H1 (cell line): ENCODE data around the gene TMEM132A. TPM values are rescaled to one million over a fixed set of nuclear protein-coding genes. Genes with fewer than 3 reads are reported as not detected.

ENCODE experiments used
- CTCF ChIA-PET: fragments of 300-600 bp; sonication (Branson Sonifier 250); formaldehyde crosslinking; loops from one replicate; lab custom pipeline; 2021; ENCODE audit not compliant: partially characterized antibody; lab: Charles Lee
- POLR2A ChIA-PET: fragments of 300-600 bp; sonication (Branson Sonifier 250); formaldehyde crosslinking; loops from one replicate; lab custom pipeline; 2021; ENCODE audit warnings: inconsistent platforms; ENCODE audit not compliant: partially characterized antibody; lab: Charles Lee
- DNase-seq, 2 experiments: peaks; one replicate each; pipeline versions ENCODE4 v3.0.0 to v3.0.0-alpha.2; 2010 to 2022; ENCODE audit warnings: low spot score in 2 of 2, low read depth in 1 of 2, mixed read lengths in 1 of 2
- FAIRE-seq: peaks from 2 replicates; lab custom pipeline; 2011; peaks lifted over from hg19 to GRCh38; lab: Jason Lieb, UNC
- H2AFZ ChIP-seq: 2 replicates; pipeline ENCODE4 v1.8.1; 2012; ENCODE audit warnings: low read length, inconsistent platforms
- H2AK5ac ChIP-seq: 2 replicates; pipeline ENCODE4 v1.6.1; 2013; ENCODE audit warnings: low read depth, low read length
- H2BK120ac ChIP-seq: replicated peaks from 2 replicates; pipeline ENCODE3; 2013; ENCODE audit warnings: low read depth, low read length, inconsistent platforms
- H2BK12ac ChIP-seq: 2 replicates; pipeline ENCODE4 v1.6.1; 2013; ENCODE audit warnings: low read depth, low read length
- H2BK15ac ChIP-seq: 2 replicates; pipeline ENCODE4 v1.6.1; 2013; ENCODE audit warnings: low read length
- H2BK20ac ChIP-seq: 2 replicates; pipeline ENCODE4 v1.6.1; 2013; ENCODE audit warnings: low read length
- H2BK5ac ChIP-seq: 2 replicates; pipeline ENCODE4 v1.6.1; 2013; ENCODE audit warnings: low read depth, low read length
- H3K14ac ChIP-seq: 2 replicates; pipeline ENCODE4 v1.6.1; 2013; ENCODE audit warnings: inconsistent platforms; ENCODE audit not compliant: insufficient read length
- H3K18ac ChIP-seq: 2 replicates; pipeline ENCODE4 v1.6.1; 2013; ENCODE audit warnings: low read length; ENCODE audit errors: extremely low read depth
- H3K23ac ChIP-seq: 2 replicates; pipeline ENCODE4 v1.6.1; 2013; ENCODE audit warnings: inconsistent platforms; ENCODE audit not compliant: insufficient read length
- H3K23me2 ChIP-seq: 2 replicates; pipeline ENCODE4 v1.6.1; 2013; ENCODE audit warnings: low read depth, low read length
- H3K27ac ChIP-seq: 2 replicates; pipeline ENCODE4 v1.6.1; 2011; ENCODE audit warnings: low read depth, low read length, inconsistent platforms
- H3K27me3 ChIP-seq, 4 experiments: replicated peaks in 1 of 4; 1 replicate in 1 of 4; 2 replicates in 3 of 4; pipeline versions ENCODE4 v1.6.1 to v1.8.1; 2011 to 2013; ENCODE audit warnings: low read length in 3 of 4, mild to moderate bottlenecking in 3 of 4, inconsistent platforms in 2 of 4, mixed read lengths in 2 of 4, moderate library complexity in 1 of 4; ENCODE audit not compliant: control insufficient read depth in 3 of 4, insufficient read depth in 3 of 4; ENCODE audit errors: extremely low read depth in 1 of 4
- H3K36me3 ChIP-seq, 4 experiments: 2 replicates each; pipeline versions ENCODE4 v1.6.1 to v1.8.1; 2011 to 2013; ENCODE audit warnings: mild to moderate bottlenecking in 4 of 4, low read length in 3 of 4, moderate library complexity in 2 of 4, control low read depth in 1 of 4, inconsistent platforms in 1 of 4; ENCODE audit not compliant: insufficient read depth in 4 of 4, control insufficient read depth in 2 of 4
- H3K4ac ChIP-seq: replicated peaks from 2 replicates; pipeline ENCODE3; 2013; ENCODE audit warnings: low read length, low read depth, mixed read lengths, inconsistent platforms; ENCODE audit not compliant: insufficient read length
- H3K4me1 ChIP-seq, 4 experiments: replicated peaks in 1 of 4; 1 replicate in 1 of 4; 2 replicates in 3 of 4; pipeline versions ENCODE4 v1.6.1 to v1.8.1; 2011 to 2013; ENCODE audit warnings: low read length in 3 of 4, inconsistent platforms in 2 of 4, mixed read lengths in 1 of 4; ENCODE audit not compliant: insufficient read depth in 4 of 4, control insufficient read depth in 3 of 4
- H3K4me2 ChIP-seq, 2 experiments: 2 replicates each; pipeline versions ENCODE4 v1.6.1 to v1.8.1; 2011 to 2013; ENCODE audit warnings: low read depth in 2 of 2, low read length in 2 of 2, control low read depth in 1 of 2, inconsistent platforms in 1 of 2, mild to moderate bottlenecking in 1 of 2; ENCODE audit not compliant: insufficient read depth in 1 of 2
- H3K4me3 ChIP-seq, 4 experiments: fragments of 200-600, 300-600 bp in 1 of 4; sonication (generic), shearing (Covaris generic), sonication (Bioruptor Twin) in 1 of 4; 2 replicates each; pipeline versions ENCODE4 v1.5.1 to v1.8.1; 2011 to 2016; ENCODE audit warnings: low read length in 4 of 4, low read depth in 3 of 4, control low read depth in 2 of 4, inconsistent platforms in 2 of 4, mild to moderate bottlenecking in 2 of 4, mixed read lengths in 1 of 4, moderate library complexity in 1 of 4; ENCODE audit not compliant: insufficient read depth in 2 of 4; ENCODE audit errors: extremely low read depth in 1 of 4
- H3K56ac ChIP-seq: replicated peaks from 2 replicates; pipeline ENCODE3; 2013; ENCODE audit warnings: low read depth, mild to moderate bottlenecking, mixed read lengths, low read length, inconsistent platforms; ENCODE audit not compliant: insufficient read length
- H3K79me1 ChIP-seq: 2 replicates; pipeline ENCODE4 v1.6.1; 2013; ENCODE audit warnings: low read depth, low read length, control low read depth
- H3K79me2 ChIP-seq, 2 experiments: 2 replicates each; pipeline versions ENCODE4 v1.6.1 to v1.8.1; 2012 to 2013; ENCODE audit warnings: low read length in 2 of 2, mild to moderate bottlenecking in 2 of 2, inconsistent platforms in 1 of 2; ENCODE audit not compliant: insufficient read depth in 2 of 2, control insufficient read depth in 1 of 2
- H3K9ac ChIP-seq, 4 experiments: replicated peaks in 1 of 4; 1 replicate in 1 of 4; 2 replicates in 3 of 4; pipeline versions ENCODE4 v1.6.1 to v1.8.1; 2011 to 2013; ENCODE audit warnings: low read depth in 3 of 4, low read length in 3 of 4, control low read depth in 2 of 4, mild to moderate bottlenecking in 2 of 4, moderate library complexity in 2 of 4, inconsistent platforms in 1 of 4; ENCODE audit errors: extremely low read depth in 1 of 4
- H3K9me3 ChIP-seq, 2 experiments: 2 replicates each; pipeline versions ENCODE4 v1.6.1 to v1.8.1; 2012 to 2013; ENCODE audit warnings: mild to moderate bottlenecking in 2 of 2, moderate library complexity in 2 of 2, control low read depth in 1 of 2, inconsistent platforms in 1 of 2, low read depth in 1 of 2, low read length in 1 of 2, mixed read lengths in 1 of 2; ENCODE audit not compliant: insufficient read depth in 2 of 2
- H4K20me1 ChIP-seq, 2 experiments: replicated peaks in 1 of 2; 2 replicates each; pipeline versions ENCODE3 to v1.8.1; 2011 to 2013; ENCODE audit warnings: inconsistent platforms in 2 of 2, low read length in 2 of 2, mild to moderate bottlenecking in 1 of 2; ENCODE audit not compliant: insufficient read depth in 2 of 2, control insufficient read depth in 1 of 2
- H4K5ac ChIP-seq: 2 replicates; pipeline ENCODE4 v1.6.1; 2013; ENCODE audit warnings: low read length, low read depth, mixed read lengths, inconsistent platforms; ENCODE audit not compliant: insufficient read length
- H4K8ac ChIP-seq: 2 replicates; pipeline ENCODE4 v1.8.0; 2013; ENCODE audit warnings: mild to moderate bottlenecking, moderate library complexity, low read length, inconsistent platforms; ENCODE audit not compliant: insufficient read depth; ENCODE audit errors: extremely low read depth
- H4K91ac ChIP-seq: replicated peaks from 2 replicates; pipeline ENCODE3; 2013; ENCODE audit warnings: low read length, mixed read lengths, inconsistent platforms; ENCODE audit not compliant: insufficient read length
- BCL11A ChIP-seq, 2 experiments: IDR thresholded peaks; one replicate each; pipeline ENCODE4 v1.6.1; 2011; ENCODE audit warnings: low read depth in 2 of 2, low read length in 2 of 2, mild to moderate bottlenecking in 2 of 2
- CBX8 ChIP-seq: fragments of 300-800, 300-1000 bp; sonication (generic); IDR thresholded peaks from 2 replicates; pipeline ENCODE4 v1.7.1; 2016; ENCODE audit warnings: low read depth, low read length, borderline replicate concordance
- CREB1 ChIP-seq: IDR thresholded peaks from 2 replicates; pipeline ENCODE4 v1.6.1; 2012; ENCODE audit warnings: inconsistent platforms
- CTBP2 ChIP-seq: IDR thresholded peaks from 2 replicates; pipeline ENCODE4 v1.7.0; 2011; ENCODE audit warnings: borderline replicate concordance, mild to moderate bottlenecking, moderate library complexity, mixed read lengths, low read length; ENCODE audit not compliant: insufficient read depth, insufficient read length
- EZH2 ChIP-seq: fragments of 200-600 bp; sonication (generic); IDR thresholded peaks from 2 replicates; pipeline ENCODE4 v1.7.1; 2012; ENCODE audit warnings: low read depth, mild to moderate bottlenecking, moderate library complexity, low read length, inconsistent platforms; ENCODE audit not compliant: severe bottlenecking
- JUN ChIP-seq: IDR thresholded peaks from 2 replicates; pipeline ENCODE4 v1.6.1; 2011; ENCODE audit warnings: low read depth, mild to moderate bottlenecking, improper control_type of control experiment, low read length
- KDM4A ChIP-seq: IDR thresholded peaks from one replicate; pipeline ENCODE4 v1.7.1; 2012; ENCODE audit warnings: low read depth, mild to moderate bottlenecking, moderate library complexity, low read length, inconsistent platforms; ENCODE audit not compliant: severe bottlenecking
- NRF1 ChIP-seq: IDR thresholded peaks from 2 replicates; pipeline ENCODE4 v1.6.1; 2011; ENCODE audit warnings: mild to moderate bottlenecking, low read depth, low read length, improper control_type of control experiment
- RFX5 ChIP-seq: IDR thresholded peaks from 2 replicates; pipeline ENCODE4 v1.6.1; 2011; ENCODE audit warnings: low read depth, low read length, improper control_type of control experiment, borderline replicate concordance
- SIN3A ChIP-seq, 2 experiments: IDR thresholded peaks in 1 of 2; conservative IDR thresholded peaks in 1 of 2; 2 replicates each; pipeline ENCODE4 v1.6.1; 2011 to 2012; ENCODE audit warnings: low read length in 2 of 2, improper control_type of control experiment in 1 of 2, low read depth in 1 of 2, mild to moderate bottlenecking in 1 of 2
- SIX5 ChIP-seq: IDR thresholded peaks from 2 replicates; pipeline ENCODE4 v1.6.1; 2011; ENCODE audit warnings: mild to moderate bottlenecking, low read depth, low read length
- WGBS, 2 experiments: shearing (Covaris generic) in 1 of 2; methylation state at CpG; one replicate each; pipeline versions ENCODE4 v1.1.6 to v1.1.7; 2013 to 2015; ENCODE audit warnings: low lambda C conversion rate in 2 of 2, mixed read lengths in 2 of 2, inconsistent platforms in 1 of 2, low coverage in 1 of 2, missing lambda C conversion rate in 1 of 2; ENCODE audit not compliant: insufficient replicate concordance in 2 of 2, insufficient coverage in 1 of 2, insufficient read length in 1 of 2; ENCODE audit errors: extremely low coverage in 1 of 2, missing lambda C conversion rate in 1 of 2; 5-methylcytosine and 5-hydroxymethylcytosine counted together
- polyA plus RNA-seq, 7 experiments: library from polyadenylated mRNA; depleted of rRNA in 3 of 7; stranded (reverse) in 5 of 7; unstranded in 2 of 7; fragments of >200 nt in 5 of 7; fragments of 200-250 nt in 2 of 7; gene quantifications; 1 replicate in 5 of 7; 2 replicates in 1 of 7; 4 replicates in 1 of 7; pipeline versions ENCODE4 v1.2.1 to v1.2.3, GENCODE V29; 2011 to 2013; ENCODE audit warnings: missing spikeins in 2 of 7, mixed read lengths in 2 of 7
- total RNA-seq: library from RNA; stranded (reverse); fragmentation: NEBNext Ultra II Directional; extraction: Animal tissue kit (Norgen Biotek cat#: 25700); gene quantifications from 2 replicates; pipeline ENCODE4 v1.2.1, GENCODE V29; 2021
- TF ChIP-seq, protein P1 (sequence below): IDR thresholded peaks from 2 replicates; pipeline ENCODE4 v1.6.1; 2012; ENCODE audit warnings: inconsistent platforms
- TF ChIP-seq, protein P2 (sequence below): IDR thresholded peaks from 2 replicates; pipeline ENCODE4 v1.6.1; 2011; ENCODE audit warnings: low read length, improper control_type of control experiment

Gene TMEM132A
- total and polyA plus RNA-seq, 2 of the 8 experiments (the other 6 are each of a cell fraction or from before 2014, with no cell fraction given): 46.6 to 97.9 TPM

DNA sequence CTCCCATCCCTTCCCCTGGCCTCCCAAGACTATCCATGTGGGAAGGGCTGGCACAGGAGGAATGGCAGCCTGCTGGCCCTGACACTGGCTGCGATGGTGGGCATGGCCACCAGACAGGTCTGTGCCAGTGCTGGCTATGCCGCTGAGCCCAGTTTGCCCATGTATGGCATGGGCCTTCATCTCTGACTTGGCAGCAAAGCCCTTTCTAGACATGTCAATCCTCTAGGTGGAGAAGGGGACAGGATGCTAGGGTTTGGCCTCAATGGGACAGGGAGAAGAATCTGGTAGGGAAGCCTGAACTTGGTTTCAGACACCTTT, 48.1 kb upstream of the TMEM132A start:
- Histone ChIP-seq H3K23me2 (no peaks in the 10 kb centered on the region), H2BK120ac (no peak overlapping the region), H3K4ac (no peak overlapping the region), H2BK15ac (no peak overlapping the region), H3K36me3 (peaks cover 0 to 5% (median 0%) of the 10 kb centered on the region in 4 experiments; a peak in 2 of 8 replicates), H3K79me2 (no peaks in the 10 kb centered on the region), H2AFZ (no peak overlapping the region), H3K9me3 (no peaks in the 10 kb centered on the region), H2BK20ac (no peak overlapping the region), H4K5ac (no peak overlapping the region), H3K18ac (no peak overlapping the region), H3K4me3 (no peak overlapping the region), H3K23ac (no peak overlapping the region), H2BK12ac (no peak overlapping the region), H4K8ac (no peak overlapping the region), H2AK5ac (no peak overlapping the region), H3K14ac (no peak overlapping the region), H3K4me2 (no peak overlapping the region), H4K20me1 (no peaks in the 10 kb centered on the region), H3K27ac (no peak overlapping the region), H3K4me1 (peaks cover 0 to 4% (median 0%) of the 10 kb centered on the region in 4 experiments; a peak in 4 of 7 replicates), H3K79me1 (no peaks in the 10 kb centered on the region), H4K91ac (no peak overlapping the region), H3K56ac (no peak overlapping the region), H2BK5ac (no peak overlapping the region), H3K27me3 (no peaks in the 10 kb centered on the region), H3K9ac (no peak overlapping the region)
- POLR2A ChIA-PET: interaction anchor here (1.3 kb wide), 1 partner anchor 14 kb away, joined by 4 read pairs; no protein-coding TSS in a partner anchor
- FAIRE-seq: no peak
- WGBS, 2 experiments: 97% methylated on average over 2 of the region's 2 CpGs; no CpG with 5 or more reads in 1 of the 2 experiments
- DNase-seq: no peak
- CTCF ChIA-PET: interaction anchor here (1.2 to 9.5 kb wide), 5 partner anchors 12 to 101 kb away, joined by 4 to 52 read pairs (median 13); no protein-coding TSS in a partner anchor
- TF ChIP-seq, protein P1, sequence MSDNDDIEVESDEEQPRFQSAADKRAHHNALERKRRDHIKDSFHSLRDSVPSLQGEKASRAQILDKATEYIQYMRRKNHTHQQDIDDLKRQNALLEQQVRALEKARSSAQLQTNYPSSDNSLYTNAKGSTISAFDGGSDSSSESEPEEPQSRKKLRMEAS: no peak
- no peak for TF ChIP-seq KDM4A
- no peak for TF ChIP-seq JUN
- no peak for TF ChIP-seq RFX5
- no peak for TF ChIP-seq CTBP2
- TF ChIP-seq BCL11A (IDR thresholded peaks at IDR 0.05; ENCODE audit: low read depth in 2 of 2, low read length in 2 of 2): no peak
- TF ChIP-seq EZH2: no peak
- no peak for TF ChIP-seq NRF1
- TF ChIP-seq SIN3A (conservative IDR thresholded peaks at IDR 0.05 in 1 of 2, IDR thresholded peaks at IDR 0.05 in 1 of 2; ENCODE audit: low read depth in 1 of 2, low read length in 2 of 2): no peak
- TF ChIP-seq CBX8: no peak
- no peak for TF ChIP-seq CREB1
- no peak for TF ChIP-seq SIX5
- TF ChIP-seq, protein P2, sequence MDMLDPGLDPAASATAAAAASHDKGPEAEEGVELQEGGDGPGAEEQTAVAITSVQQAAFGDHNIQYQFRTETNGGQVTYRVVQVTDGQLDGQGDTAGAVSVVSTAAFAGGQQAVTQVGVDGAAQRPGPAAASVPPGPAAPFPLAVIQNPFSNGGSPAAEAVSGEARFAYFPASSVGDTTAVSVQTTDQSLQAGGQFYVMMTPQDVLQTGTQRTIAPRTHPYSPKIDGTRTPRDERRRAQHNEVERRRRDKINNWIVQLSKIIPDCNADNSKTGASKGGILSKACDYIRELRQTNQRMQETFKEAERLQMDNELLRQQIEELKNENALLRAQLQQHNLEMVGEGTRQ: no peak
